NCI-H128 (cell line): ENCODE measurements around the gene FBXO30.

Source experiments
- DNase-seq: peaks from one replicate; lab custom pipeline; 2025; ENCODE audit not compliant: unreplicated experiment; lab: John Stamatoyannopoulos, UW

The FBXO30 gene

GRCh38 chr6:145814501-145815308, at the start of gene FBXO30:
FBXO30 (minus strand) TSS chr6:145814795; CDS start chr6:145806405, 8,390 bp downstream.
- DNase-seq = peak; percentile 57

- no peak for DNase-seq
These were observed 49.5 kb upstream of the FBXO30 start for GRCh38 chr6:145863988-145864616.

- no peak for DNase-seq
These were observed 48.8 kb upstream of the FBXO30 start for GRCh38 chr6:145863366-145863765.

GRCh38 chr6:145860562-145860961, 46.0 kb upstream of the FBXO30 start:
- DNase-seq = no peak

GRCh38 chr6:145850671-145851070, 36.1 kb upstream of the FBXO30 start:
- DNase-seq = no peak

- no peak for DNase-seq
These were observed 33.9 kb upstream of the FBXO30 start for GRCh38 chr6:145848541-145848940.

GRCh38 chr6:145845557-145845956, 31.0 kb upstream of the FBXO30 start:
- no peak for DNase-seq

- DNase-seq = no peak
These were observed 30.4 kb upstream of the FBXO30 start for GRCh38 chr6:145844933-145845540.

GRCh38 chr6:145842693-145843546, 28.3 kb upstream of the FBXO30 start:
- DNase-seq = no peak

- DNase-seq = no peak
These were observed 27.1 kb upstream of the FBXO30 start for GRCh38 chr6:145841668-145842067.

- DNase-seq = no peak
These were observed 25.1 kb upstream of the FBXO30 start for GRCh38 chr6:145839653-145840052.

GRCh38 chr6:145838305-145838704, 23.7 kb upstream of the FBXO30 start:
- DNase-seq = no peak

GRCh38 chr6:145836772-145837171, 22.2 kb upstream of the FBXO30 start:
- no peak for DNase-seq

- DNase-seq = no peak
These were observed 21.6 kb upstream of the FBXO30 start for GRCh38 chr6:145836170-145836569.

- DNase-seq = no peak
These were observed 16.0 kb upstream of the FBXO30 start for GRCh38 chr6:145830612-145831011.

- DNase-seq = no peak
These were observed 15.4 kb upstream of the FBXO30 start for GRCh38 chr6:145829950-145830349.

- no peak for DNase-seq
These were observed 14.5 kb upstream of the FBXO30 start for GRCh38 chr6:145829102-145829501.

- DNase-seq = no peak
These were observed 9.7 kb upstream of the FBXO30 start for GRCh38 chr6:145824344-145824743.

GRCh38 chr6:145823328-145823944, 8.8 kb upstream of the FBXO30 start:
- DNase-seq = no peak

GRCh38 chr6:145822456-145822855, 7.9 kb upstream of the FBXO30 start:
- no peak for DNase-seq

GRCh38 chr6:145819994-145820393, 5.4 kb upstream of the FBXO30 start:
- no peak for DNase-seq
